Measurements from ENCODE around the gene TRAPPC3L.

- TF ChIP-seq POLR2A (IDR thresholded peaks at IDR 0.05; ENCODE audit: low read depth, low read length) = no peak
- TF ChIP-seq POU2F2 (IDR thresholded peaks at IDR 0.05; ENCODE audit: low read depth, low read length) = no peak
- no peak for TF ChIP-seq POLR2AphosphoS5 (IDR thresholded peaks at IDR 0.05; ENCODE audit: low read depth, low read length)
Observed at GRCh38 chr6:116579143-116579542, 33.7 kb upstream of the TRAPPC3L start.
